H1 (cell line): ENCODE data around the gene TRIM46. TPM values are rescaled to one million over a fixed set of nuclear protein-coding genes. Genes with fewer than 3 reads are reported as not detected.

Experiments
- CTCF ChIA-PET: fragments of 300-600 bp; sonication (Branson Sonifier 250); formaldehyde crosslinking; loops from one replicate; lab custom pipeline; 2021; ENCODE audit not compliant: partially characterized antibody; lab: Charles Lee
- POLR2A ChIA-PET: fragments of 300-600 bp; sonication (Branson Sonifier 250); formaldehyde crosslinking; loops from one replicate; lab custom pipeline; 2021; ENCODE audit warnings: inconsistent platforms; ENCODE audit not compliant: partially characterized antibody; lab: Charles Lee
- DNase-seq, 2 experiments: peaks; one replicate each; pipeline versions ENCODE4 v3.0.0 to v3.0.0-alpha.2; 2010 to 2022; ENCODE audit warnings: low spot score in 2 of 2, low read depth in 1 of 2, mixed read lengths in 1 of 2
- FAIRE-seq: peaks from 2 replicates; lab custom pipeline; 2011; peaks lifted over from hg19 to GRCh38; lab: Jason Lieb, UNC
- H2AFZ ChIP-seq: 2 replicates; pipeline ENCODE4 v1.8.1; 2012; ENCODE audit warnings: low read length, inconsistent platforms
- H2AK5ac ChIP-seq: 2 replicates; pipeline ENCODE4 v1.6.1; 2013; ENCODE audit warnings: low read depth, low read length
- H2BK120ac ChIP-seq: replicated peaks from 2 replicates; pipeline ENCODE3; 2013; ENCODE audit warnings: low read depth, low read length, inconsistent platforms
- H2BK12ac ChIP-seq: 2 replicates; pipeline ENCODE4 v1.6.1; 2013; ENCODE audit warnings: low read depth, low read length
- H2BK15ac ChIP-seq: 2 replicates; pipeline ENCODE4 v1.6.1; 2013; ENCODE audit warnings: low read length
- H2BK20ac ChIP-seq: 2 replicates; pipeline ENCODE4 v1.6.1; 2013; ENCODE audit warnings: low read length
- H2BK5ac ChIP-seq: 2 replicates; pipeline ENCODE4 v1.6.1; 2013; ENCODE audit warnings: low read depth, low read length
- H3K14ac ChIP-seq: 2 replicates; pipeline ENCODE4 v1.6.1; 2013; ENCODE audit warnings: inconsistent platforms; ENCODE audit not compliant: insufficient read length
- H3K18ac ChIP-seq: 2 replicates; pipeline ENCODE4 v1.6.1; 2013; ENCODE audit warnings: low read length; ENCODE audit errors: extremely low read depth
- H3K23ac ChIP-seq: 2 replicates; pipeline ENCODE4 v1.6.1; 2013; ENCODE audit warnings: inconsistent platforms; ENCODE audit not compliant: insufficient read length
- H3K23me2 ChIP-seq: 2 replicates; pipeline ENCODE4 v1.6.1; 2013; ENCODE audit warnings: low read depth, low read length
- H3K27ac ChIP-seq: 2 replicates; pipeline ENCODE4 v1.6.1; 2011; ENCODE audit warnings: low read depth, low read length, inconsistent platforms
- H3K27me3 ChIP-seq, 4 experiments: replicated peaks in 1 of 4; 1 replicate in 1 of 4; 2 replicates in 3 of 4; pipeline versions ENCODE4 v1.6.1 to v1.8.1; 2011 to 2013; ENCODE audit warnings: low read length in 3 of 4, mild to moderate bottlenecking in 3 of 4, inconsistent platforms in 2 of 4, mixed read lengths in 2 of 4, moderate library complexity in 1 of 4; ENCODE audit not compliant: control insufficient read depth in 3 of 4, insufficient read depth in 3 of 4; ENCODE audit errors: extremely low read depth in 1 of 4
- H3K36me3 ChIP-seq, 4 experiments: 2 replicates each; pipeline versions ENCODE4 v1.6.1 to v1.8.1; 2011 to 2013; ENCODE audit warnings: mild to moderate bottlenecking in 4 of 4, low read length in 3 of 4, moderate library complexity in 2 of 4, control low read depth in 1 of 4, inconsistent platforms in 1 of 4; ENCODE audit not compliant: insufficient read depth in 4 of 4, control insufficient read depth in 2 of 4
- H3K4ac ChIP-seq: replicated peaks from 2 replicates; pipeline ENCODE3; 2013; ENCODE audit warnings: low read length, low read depth, mixed read lengths, inconsistent platforms; ENCODE audit not compliant: insufficient read length
- H3K4me1 ChIP-seq, 4 experiments: replicated peaks in 1 of 4; 1 replicate in 1 of 4; 2 replicates in 3 of 4; pipeline versions ENCODE4 v1.6.1 to v1.8.1; 2011 to 2013; ENCODE audit warnings: low read length in 3 of 4, inconsistent platforms in 2 of 4, mixed read lengths in 1 of 4; ENCODE audit not compliant: insufficient read depth in 4 of 4, control insufficient read depth in 3 of 4
- H3K4me2 ChIP-seq, 2 experiments: 2 replicates each; pipeline versions ENCODE4 v1.6.1 to v1.8.1; 2011 to 2013; ENCODE audit warnings: low read depth in 2 of 2, low read length in 2 of 2, control low read depth in 1 of 2, inconsistent platforms in 1 of 2, mild to moderate bottlenecking in 1 of 2; ENCODE audit not compliant: insufficient read depth in 1 of 2
- H3K4me3 ChIP-seq, 4 experiments: fragments of 200-600, 300-600 bp in 1 of 4; sonication (generic), shearing (Covaris generic), sonication (Bioruptor Twin) in 1 of 4; 2 replicates each; pipeline versions ENCODE4 v1.5.1 to v1.8.1; 2011 to 2016; ENCODE audit warnings: low read length in 4 of 4, low read depth in 3 of 4, control low read depth in 2 of 4, inconsistent platforms in 2 of 4, mild to moderate bottlenecking in 2 of 4, mixed read lengths in 1 of 4, moderate library complexity in 1 of 4; ENCODE audit not compliant: insufficient read depth in 2 of 4; ENCODE audit errors: extremely low read depth in 1 of 4
- H3K56ac ChIP-seq: replicated peaks from 2 replicates; pipeline ENCODE3; 2013; ENCODE audit warnings: low read depth, mild to moderate bottlenecking, mixed read lengths, low read length, inconsistent platforms; ENCODE audit not compliant: insufficient read length
- H3K79me1 ChIP-seq: 2 replicates; pipeline ENCODE4 v1.6.1; 2013; ENCODE audit warnings: low read depth, low read length, control low read depth
- H3K79me2 ChIP-seq, 2 experiments: 2 replicates each; pipeline versions ENCODE4 v1.6.1 to v1.8.1; 2012 to 2013; ENCODE audit warnings: low read length in 2 of 2, mild to moderate bottlenecking in 2 of 2, inconsistent platforms in 1 of 2; ENCODE audit not compliant: insufficient read depth in 2 of 2, control insufficient read depth in 1 of 2
- H3K9ac ChIP-seq, 4 experiments: replicated peaks in 1 of 4; 1 replicate in 1 of 4; 2 replicates in 3 of 4; pipeline versions ENCODE4 v1.6.1 to v1.8.1; 2011 to 2013; ENCODE audit warnings: low read depth in 3 of 4, low read length in 3 of 4, control low read depth in 2 of 4, mild to moderate bottlenecking in 2 of 4, moderate library complexity in 2 of 4, inconsistent platforms in 1 of 4; ENCODE audit errors: extremely low read depth in 1 of 4
- H3K9me3 ChIP-seq, 2 experiments: 2 replicates each; pipeline versions ENCODE4 v1.6.1 to v1.8.1; 2012 to 2013; ENCODE audit warnings: mild to moderate bottlenecking in 2 of 2, moderate library complexity in 2 of 2, control low read depth in 1 of 2, inconsistent platforms in 1 of 2, low read depth in 1 of 2, low read length in 1 of 2, mixed read lengths in 1 of 2; ENCODE audit not compliant: insufficient read depth in 2 of 2
- H4K20me1 ChIP-seq, 2 experiments: replicated peaks in 1 of 2; 2 replicates each; pipeline versions ENCODE3 to v1.8.1; 2011 to 2013; ENCODE audit warnings: inconsistent platforms in 2 of 2, low read length in 2 of 2, mild to moderate bottlenecking in 1 of 2; ENCODE audit not compliant: insufficient read depth in 2 of 2, control insufficient read depth in 1 of 2
- H4K5ac ChIP-seq: 2 replicates; pipeline ENCODE4 v1.6.1; 2013; ENCODE audit warnings: low read length, low read depth, mixed read lengths, inconsistent platforms; ENCODE audit not compliant: insufficient read length
- H4K8ac ChIP-seq: 2 replicates; pipeline ENCODE4 v1.8.0; 2013; ENCODE audit warnings: mild to moderate bottlenecking, moderate library complexity, low read length, inconsistent platforms; ENCODE audit not compliant: insufficient read depth; ENCODE audit errors: extremely low read depth
- H4K91ac ChIP-seq: replicated peaks from 2 replicates; pipeline ENCODE3; 2013; ENCODE audit warnings: low read length, mixed read lengths, inconsistent platforms; ENCODE audit not compliant: insufficient read length
- BRCA1 ChIP-seq: IDR thresholded peaks from 2 replicates; pipeline ENCODE4 v1.6.1; 2012; ENCODE audit warnings: low read depth, low read length, improper control_type of control experiment
- E2F6 ChIP-seq: IDR thresholded peaks from 2 replicates; pipeline ENCODE4 v1.6.1; 2012; ENCODE audit warnings: inconsistent platforms
- SP2 ChIP-seq: IDR thresholded peaks from 2 replicates; pipeline ENCODE4 v1.6.1; 2012; ENCODE audit warnings: mild to moderate bottlenecking, low read length, inconsistent platforms
- TCF12 ChIP-seq: IDR thresholded peaks from 2 replicates; pipeline ENCODE4 v1.6.1; 2011; ENCODE audit warnings: low read depth, mild to moderate bottlenecking, low read length
- WGBS, 2 experiments: shearing (Covaris generic) in 1 of 2; methylation state at CpG; one replicate each; pipeline versions ENCODE4 v1.1.6 to v1.1.7; 2013 to 2015; ENCODE audit warnings: low lambda C conversion rate in 2 of 2, mixed read lengths in 2 of 2, inconsistent platforms in 1 of 2, low coverage in 1 of 2, missing lambda C conversion rate in 1 of 2; ENCODE audit not compliant: insufficient replicate concordance in 2 of 2, insufficient coverage in 1 of 2, insufficient read length in 1 of 2; ENCODE audit errors: extremely low coverage in 1 of 2, missing lambda C conversion rate in 1 of 2; 5-methylcytosine and 5-hydroxymethylcytosine counted together
- polyA plus RNA-seq, 7 experiments: library from polyadenylated mRNA; depleted of rRNA in 3 of 7; stranded (reverse) in 5 of 7; unstranded in 2 of 7; fragments of >200 nt in 5 of 7; fragments of 200-250 nt in 2 of 7; gene quantifications; 1 replicate in 5 of 7; 2 replicates in 1 of 7; 4 replicates in 1 of 7; pipeline versions ENCODE4 v1.2.1 to v1.2.3, GENCODE V29; 2011 to 2013; ENCODE audit warnings: missing spikeins in 2 of 7, mixed read lengths in 2 of 7
- total RNA-seq: library from RNA; stranded (reverse); fragmentation: NEBNext Ultra II Directional; extraction: Animal tissue kit (Norgen Biotek cat#: 25700); gene quantifications from 2 replicates; pipeline ENCODE4 v1.2.1, GENCODE V29; 2021
- TF ChIP-seq, protein P1 (sequence below): IDR thresholded peaks from 2 replicates; pipeline ENCODE4 v1.6.1; 2011; ENCODE audit warnings: low read depth, mild to moderate bottlenecking, low read length; ENCODE audit not compliant: insufficient read depth

TRIM46 gene
- total and polyA plus RNA-seq, 2 of the 8 experiments (the other 6 are each of a cell fraction or from before 2014, with no cell fraction given): 15.5 to 21.6 TPM

DNA sequence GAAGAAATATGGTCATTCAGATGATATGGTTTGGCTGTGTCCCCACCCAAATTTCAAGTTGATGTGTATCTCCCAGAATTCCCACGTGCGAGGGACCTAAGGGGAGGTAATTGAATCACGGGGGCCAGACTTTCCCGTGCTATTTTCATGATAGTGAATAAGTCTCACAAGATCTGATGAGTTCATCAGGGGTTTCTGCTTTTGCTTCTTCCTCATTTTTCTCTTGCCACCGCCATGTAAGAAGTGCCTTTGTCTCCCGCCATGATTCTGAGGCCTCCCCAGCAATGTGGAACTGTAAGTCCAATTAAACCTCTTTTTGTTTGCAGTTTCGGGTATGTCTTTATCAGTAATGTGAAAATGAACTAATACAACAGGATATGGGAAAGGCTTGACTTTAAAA, 31.9 kb upstream of the TRIM46 start:
- H4K8ac ChIP-seq: no peak overlapping the region
- H2AK5ac ChIP-seq: no peak overlapping the region
- no peak overlapping the region for H3K4ac ChIP-seq
- FAIRE-seq: no peak
- ChIA-PET POLR2A (no interaction called here), CTCF (interaction anchor here (0.7 to 2.4 kb wide), 4 partner anchors 17 to 56 kb away, joined by 3 to 11 read pairs (median 4); no protein-coding TSS in a partner anchor)
- H2AFZ ChIP-seq: no peak overlapping the region
- H3K18ac ChIP-seq: no peak overlapping the region
- no peaks in the 10 kb centered on the region for H3K27me3 ChIP-seq
- H4K91ac ChIP-seq: no peak overlapping the region
- no peak overlapping the region for H3K4me3 ChIP-seq
- no peak overlapping the region for H2BK15ac ChIP-seq
- H2BK20ac ChIP-seq: no peak overlapping the region
- peaks cover 4% of the 10 kb centered on the region; the same call in 1 of the 2 replicates for H3K23me2 ChIP-seq
- H4K20me1 ChIP-seq: no peaks in the 10 kb centered on the region
- H2BK12ac ChIP-seq: no peak overlapping the region
- WGBS, 2 experiments: 91% methylated on average over 7 of the region's 7 CpGs; no CpG with 5 or more reads in 1 of the 2 experiments
- no peak overlapping the region for H3K4me2 ChIP-seq
- H2BK5ac ChIP-seq: no peak overlapping the region
- no peak overlapping the region for H3K23ac ChIP-seq
- H3K27ac ChIP-seq: no peak overlapping the region
- no peak overlapping the region for H3K9ac ChIP-seq
- no peak overlapping the region for H2BK120ac ChIP-seq
- H4K5ac ChIP-seq: no peak overlapping the region
- peaks cover 0 to 2% of the 10 kb centered on the region in 2 experiments; a peak in 1 of 4 replicates for H3K79me2 ChIP-seq
- H3K79me1 ChIP-seq: no peaks in the 10 kb centered on the region; the same call in 1 of the 2 replicates
- no peaks in the 10 kb centered on the region for H3K9me3 ChIP-seq
- H3K56ac ChIP-seq: no peak overlapping the region
- no peak overlapping the region for H3K14ac ChIP-seq
- H3K36me3 ChIP-seq: no peaks in the 10 kb centered on the region; a peak in 1 of 8 replicates
- H3K4me1 ChIP-seq: peaks cover 0 to 7% (median 6%) of the 10 kb centered on the region in 4 experiments; a peak in 4 of 7 replicates
- no peak for DNase-seq
- TF ChIP-seq TCF12: no peak
- no peak for TF ChIP-seq BRCA1
- TF ChIP-seq, protein P1, sequence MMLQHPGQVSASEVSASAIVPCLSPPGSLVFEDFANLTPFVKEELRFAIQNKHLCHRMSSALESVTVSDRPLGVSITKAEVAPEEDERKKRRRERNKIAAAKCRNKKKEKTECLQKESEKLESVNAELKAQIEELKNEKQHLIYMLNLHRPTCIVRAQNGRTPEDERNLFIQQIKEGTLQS: no peak
- TF ChIP-seq SP2: no peak
- no peak for TF ChIP-seq E2F6
